ENCODE measurements around the gene GFER.

GFER gene

GRCh38 chr16:2035431-2036199 is 51.6 kb downstream of the GFER start (continued):
- TF ChIP-seq ZNF274 (IDR thresholded peaks at IDR 0.05; ENCODE audit: low read length), result no peak
- no peak for TF ChIP-seq ZNF274 (tag by site-specific recombination; IDR thresholded peaks at IDR 0.05; ENCODE audit: borderline replicate concordance)
- no peak for TF ChIP-seq PRDM1 (tag by site-specific recombination; IDR thresholded peaks at IDR 0.05)
- TF ChIP-seq, protein P1, sequence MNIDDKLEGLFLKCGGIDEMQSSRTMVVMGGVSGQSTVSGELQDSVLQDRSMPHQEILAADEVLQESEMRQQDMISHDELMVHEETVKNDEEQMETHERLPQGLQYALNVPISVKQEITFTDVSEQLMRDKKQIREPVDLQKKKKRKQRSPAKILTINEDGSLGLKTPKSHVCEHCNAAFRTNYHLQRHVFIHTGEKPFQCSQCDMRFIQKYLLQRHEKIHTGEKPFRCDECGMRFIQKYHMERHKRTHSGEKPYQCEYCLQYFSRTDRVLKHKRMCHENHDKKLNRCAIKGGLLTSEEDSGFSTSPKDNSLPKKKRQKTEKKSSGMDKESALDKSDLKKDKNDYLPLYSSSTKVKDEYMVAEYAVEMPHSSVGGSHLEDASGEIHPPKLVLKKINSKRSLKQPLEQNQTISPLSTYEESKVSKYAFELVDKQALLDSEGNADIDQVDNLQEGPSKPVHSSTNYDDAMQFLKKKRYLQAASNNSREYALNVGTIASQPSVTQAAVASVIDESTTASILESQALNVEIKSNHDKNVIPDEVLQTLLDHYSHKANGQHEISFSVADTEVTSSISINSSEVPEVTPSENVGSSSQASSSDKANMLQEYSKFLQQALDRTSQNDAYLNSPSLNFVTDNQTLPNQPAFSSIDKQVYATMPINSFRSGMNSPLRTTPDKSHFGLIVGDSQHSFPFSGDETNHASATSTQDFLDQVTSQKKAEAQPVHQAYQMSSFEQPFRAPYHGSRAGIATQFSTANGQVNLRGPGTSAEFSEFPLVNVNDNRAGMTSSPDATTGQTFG (tag by site-specific recombination; IDR thresholded peaks at IDR 0.05; ENCODE audit: borderline replicate concordance), result no peak
- TF ChIP-seq ZNF140 (tag by site-specific recombination; IDR thresholded peaks at IDR 0.05), result no peak; the same call in 1 of the 2 replicates
- TF ChIP-seq PBX3 (CRISPR knock-in tag; IDR thresholded peaks at IDR 0.05), result no peak
- TF ChIP-seq, protein P2, sequence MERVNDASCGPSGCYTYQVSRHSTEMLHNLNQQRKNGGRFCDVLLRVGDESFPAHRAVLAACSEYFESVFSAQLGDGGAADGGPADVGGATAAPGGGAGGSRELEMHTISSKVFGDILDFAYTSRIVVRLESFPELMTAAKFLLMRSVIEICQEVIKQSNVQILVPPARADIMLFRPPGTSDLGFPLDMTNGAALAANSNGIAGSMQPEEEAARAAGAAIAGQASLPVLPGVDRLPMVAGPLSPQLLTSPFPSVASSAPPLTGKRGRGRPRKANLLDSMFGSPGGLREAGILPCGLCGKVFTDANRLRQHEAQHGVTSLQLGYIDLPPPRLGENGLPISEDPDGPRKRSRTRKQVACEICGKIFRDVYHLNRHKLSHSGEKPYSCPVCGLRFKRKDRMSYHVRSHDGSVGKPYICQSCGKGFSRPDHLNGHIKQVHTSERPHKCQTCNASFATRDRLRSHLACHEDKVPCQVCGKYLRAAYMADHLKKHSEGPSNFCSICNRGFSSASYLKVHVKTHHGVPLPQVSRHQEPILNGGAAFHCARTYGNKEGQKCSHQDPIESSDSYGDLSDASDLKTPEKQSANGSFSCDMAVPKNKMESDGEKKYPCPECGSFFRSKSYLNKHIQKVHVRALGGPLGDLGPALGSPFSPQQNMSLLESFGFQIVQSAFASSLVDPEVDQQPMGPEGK (tag by site-specific recombination; IDR thresholded peaks at IDR 0.05), result peak; percentile 64; the same call in 1 of the 2 replicates
- TF ChIP-seq, protein P3, sequence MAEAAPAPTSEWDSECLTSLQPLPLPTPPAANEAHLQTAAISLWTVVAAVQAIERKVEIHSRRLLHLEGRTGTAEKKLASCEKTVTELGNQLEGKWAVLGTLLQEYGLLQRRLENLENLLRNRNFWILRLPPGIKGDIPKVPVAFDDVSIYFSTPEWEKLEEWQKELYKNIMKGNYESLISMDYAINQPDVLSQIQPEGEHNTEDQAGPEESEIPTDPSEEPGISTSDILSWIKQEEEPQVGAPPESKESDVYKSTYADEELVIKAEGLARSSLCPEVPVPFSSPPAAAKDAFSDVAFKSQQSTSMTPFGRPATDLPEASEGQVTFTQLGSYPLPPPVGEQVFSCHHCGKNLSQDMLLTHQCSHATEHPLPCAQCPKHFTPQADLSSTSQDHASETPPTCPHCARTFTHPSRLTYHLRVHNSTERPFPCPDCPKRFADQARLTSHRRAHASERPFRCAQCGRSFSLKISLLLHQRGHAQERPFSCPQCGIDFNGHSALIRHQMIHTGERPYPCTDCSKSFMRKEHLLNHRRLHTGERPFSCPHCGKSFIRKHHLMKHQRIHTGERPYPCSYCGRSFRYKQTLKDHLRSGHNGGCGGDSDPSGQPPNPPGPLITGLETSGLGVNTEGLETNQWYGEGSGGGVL (tag by site-specific recombination; IDR thresholded peaks at IDR 0.05), result no peak; the same call in 1 of the 2 replicates
- no peak for TF ChIP-seq ZNF560 (tag by site-specific recombination; IDR thresholded peaks at IDR 0.05; ENCODE audit: borderline replicate concordance)
- no peak for TF ChIP-seq ZBTB48 (tag by site-specific recombination; IDR thresholded peaks at IDR 0.05)
- no peak for TF ChIP-seq ZBTB10 (tag by site-specific recombination; IDR thresholded peaks at IDR 0.05)
- no peak for TF ChIP-seq BCL11A (tag by site-specific recombination; IDR thresholded peaks at IDR 0.05; ENCODE audit: low read depth)
- peak; percentile 97 for TF ChIP-seq ZIC2 (tag by site-specific recombination; IDR thresholded peaks at IDR 0.05)
- TF ChIP-seq ZBTB20 (tag by site-specific recombination; IDR thresholded peaks at IDR 0.05), result no peak
- no peak for TF ChIP-seq ZNF350 (tag by site-specific recombination; IDR thresholded peaks at IDR 0.05)
- peak; percentile 75 for TF ChIP-seq ZBTB8A (tag by site-specific recombination; IDR thresholded peaks at IDR 0.05)
- TF ChIP-seq CTCF (tag by site-specific recombination; IDR thresholded peaks at IDR 0.05), result no peak
- TF ChIP-seq KLF7 (tag by site-specific recombination; IDR thresholded peaks at IDR 0.05; ENCODE audit: borderline replicate concordance), result no peak
- 0 out of 2 replicates have a peak, but pooled peaks have one; percentile 44 for TF ChIP-seq ZNF341 (tag by site-specific recombination; IDR thresholded peaks at IDR 0.05; ENCODE audit: low read depth)
- no peak for TF ChIP-seq ZNF521 (tag by site-specific recombination; IDR thresholded peaks at IDR 0.05)
- peak; percentile 24; the same call in 1 of the 2 replicates for TF ChIP-seq ZFP69B (tag by site-specific recombination; IDR thresholded peaks at IDR 0.05)
- TF ChIP-seq, protein P4, sequence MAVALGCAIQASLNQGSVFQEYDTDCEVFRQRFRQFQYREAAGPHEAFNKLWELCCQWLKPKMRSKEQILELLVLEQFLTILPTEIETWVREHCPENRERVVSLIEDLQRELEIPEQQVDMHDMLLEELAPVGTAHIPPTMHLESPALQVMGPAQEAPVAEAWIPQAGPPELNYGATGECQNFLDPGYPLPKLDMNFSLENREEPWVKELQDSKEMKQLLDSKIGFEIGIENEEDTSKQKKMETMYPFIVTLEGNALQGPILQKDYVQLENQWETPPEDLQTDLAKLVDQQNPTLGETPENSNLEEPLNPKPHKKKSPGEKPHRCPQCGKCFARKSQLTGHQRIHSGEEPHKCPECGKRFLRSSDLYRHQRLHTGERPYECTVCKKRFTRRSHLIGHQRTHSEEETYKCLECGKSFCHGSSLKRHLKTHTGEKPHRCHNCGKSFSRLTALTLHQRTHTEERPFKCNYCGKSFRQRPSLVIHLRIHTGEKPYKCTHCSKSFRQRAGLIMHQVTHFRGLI (tag by site-specific recombination; IDR thresholded peaks at IDR 0.05), result no peak
- TF ChIP-seq ZNF112 (tag by site-specific recombination; IDR thresholded peaks at IDR 0.05), result no peak
- TF ChIP-seq ZNF16 (tag by site-specific recombination; IDR thresholded peaks at IDR 0.05; ENCODE audit: low read depth), result no peak
- TF ChIP-seq ZNF138 (tag by site-specific recombination; IDR thresholded peaks at IDR 0.05; ENCODE audit: borderline replicate concordance), result no peak
- no peak for TF ChIP-seq ZNF133 (tag by site-specific recombination; IDR thresholded peaks at IDR 0.05)
